HG03064 (cell line): Measurements from ENCODE around the gene ILK.

Source experiments
- ATAC-seq: cut with Tn5 transposase; IDR thresholded peaks from one replicate; pipeline ENCODE4 v1.9.1; 2021; ENCODE audit warnings: low read depth; ENCODE audit not compliant: unreplicated experiment

The ILK gene

GRCh38 chr11:6654281-6655019 is 50.9 kb downstream of the ILK start:
- ATAC-seq = no peak

GRCh38 chr11:6655020-6655789 is 51.6 kb downstream of the ILK start:
- no peak for ATAC-seq

DNA sequence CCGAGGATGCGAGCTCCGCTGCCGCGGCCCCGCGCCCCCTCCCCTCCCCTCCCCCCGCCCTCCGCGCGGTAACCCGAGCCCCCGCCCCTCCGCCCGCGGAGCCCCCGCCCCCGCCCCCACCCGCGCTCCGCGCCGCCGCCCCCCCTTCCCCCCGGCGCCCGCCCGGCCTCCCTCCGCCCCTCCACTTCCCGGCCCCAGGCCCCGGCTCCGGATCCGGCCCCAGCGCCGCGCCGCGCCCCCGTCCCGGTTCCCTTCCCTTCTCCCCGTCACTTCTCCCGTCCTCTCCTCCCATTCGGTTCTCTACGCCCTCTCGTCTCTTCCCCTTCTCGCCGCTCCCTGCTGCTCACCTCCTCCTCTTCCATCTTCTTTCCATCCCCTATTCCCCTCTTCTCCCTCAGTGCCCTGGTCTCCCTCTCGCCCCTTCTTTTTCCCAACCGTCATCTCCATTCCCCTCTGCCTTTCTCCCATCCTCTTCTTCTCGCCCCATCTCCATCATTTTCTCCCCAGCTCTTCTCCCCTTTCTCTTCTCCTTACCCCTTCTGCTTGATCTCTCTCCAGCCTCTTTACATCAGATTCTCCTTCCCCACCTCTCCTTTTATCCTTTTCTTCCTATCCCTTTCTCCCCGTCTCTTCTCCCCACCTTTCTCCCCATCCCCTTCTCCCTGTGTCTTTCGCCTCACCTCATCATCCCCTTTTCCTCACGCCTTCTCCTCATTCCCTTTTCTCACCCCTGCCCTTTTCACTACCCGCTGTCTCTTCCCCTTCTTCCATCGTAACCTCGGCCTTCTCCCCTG is 52.4 kb downstream of the ILK start, which contains the start of gene DCHS1:
DCHS1 (minus strand) TSS at position 20 of the 794 bp plus-strand sequence. CDS start 14,196 bp downstream, outside the sequence.
- ATAC-seq = no peak

DNA sequence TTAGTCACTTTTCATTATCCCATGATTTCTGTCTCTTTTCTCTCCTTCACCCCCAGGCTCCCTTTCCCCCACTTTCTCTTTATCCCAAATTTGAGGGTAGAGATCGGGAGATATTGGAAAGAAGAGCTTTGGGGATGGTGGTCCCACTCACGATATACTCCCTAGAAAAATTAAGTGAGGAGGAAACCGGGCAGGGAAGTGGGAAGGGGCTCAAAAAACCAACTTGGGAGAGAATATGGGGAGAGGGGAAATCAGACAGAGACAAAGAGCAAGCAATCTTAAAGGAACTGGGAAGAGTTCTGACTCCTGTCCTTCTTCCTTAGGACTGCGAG is 53.0 kb downstream of the ILK start:
- no peak for ATAC-seq

GRCh38 chr11:6656936-6657335 is 53.4 kb downstream of the ILK start:
- no peak for ATAC-seq

GRCh38 chr11:6657346-6657745 is 53.8 kb downstream of the ILK start:
- ATAC-seq = no peak

DNA sequence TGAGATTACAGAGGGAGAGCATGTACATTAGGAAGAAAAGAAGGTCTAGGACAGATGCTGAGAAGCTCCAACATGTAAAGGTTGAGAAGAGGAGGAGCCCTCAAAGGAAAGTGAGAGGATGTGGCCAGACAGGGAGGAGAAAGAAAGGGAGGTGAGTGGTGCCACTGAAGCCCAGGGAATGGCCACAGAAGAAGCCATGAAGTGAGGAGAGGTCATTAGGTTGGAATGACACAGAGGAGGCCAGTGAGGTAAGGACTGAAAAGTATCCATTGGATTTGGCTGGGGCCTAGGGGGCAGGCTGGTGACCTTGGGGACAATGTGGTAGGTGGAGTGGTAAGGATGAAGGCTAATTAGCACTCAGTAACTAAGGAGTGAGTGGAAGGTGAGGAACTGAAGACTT is 55.1 kb downstream of the ILK start:
- no peak for ATAC-seq
